Germinal center (tissue), 1 donor: ENCODE results near the gene COX6A1.
"Not testable (repeated sequence)": the region's sequence is repeated elsewhere in the genome, so short reads cannot be mapped to it uniquely, and the experiment has no call there.

ENCODE experiments used
- DNase-seq: peaks from one replicate; pipeline ENCODE4 v3.0.0; 2012; ENCODE audit warnings: mixed read lengths, low spot score

COX6A1 gene

DNA sequence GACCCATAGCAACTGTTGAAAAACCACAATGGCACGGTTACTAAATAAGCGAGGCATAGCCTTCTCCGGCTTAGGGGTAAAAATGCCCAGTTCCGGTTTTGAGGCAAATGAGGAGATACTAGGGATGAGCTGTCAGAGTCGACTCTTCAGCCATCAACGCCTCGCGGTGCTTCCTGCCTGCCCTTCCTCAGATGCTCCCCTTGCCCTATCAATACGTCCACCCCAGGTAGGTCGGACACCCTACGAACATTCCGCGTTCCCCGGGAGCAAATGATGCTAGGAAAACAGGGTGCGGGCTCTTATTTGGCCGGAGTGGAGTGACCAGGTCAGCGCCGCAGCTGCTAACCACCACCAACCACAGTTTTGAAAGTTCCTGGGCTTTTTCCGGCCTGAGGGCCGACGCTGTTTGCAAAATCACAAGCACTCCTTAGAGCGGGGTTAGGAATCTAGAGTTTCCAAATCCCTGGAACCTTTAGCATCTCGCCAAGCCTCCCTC is 30.5 kb downstream of the COX6A1 start:
- peak; percentile 32 for DNase-seq

DNA sequence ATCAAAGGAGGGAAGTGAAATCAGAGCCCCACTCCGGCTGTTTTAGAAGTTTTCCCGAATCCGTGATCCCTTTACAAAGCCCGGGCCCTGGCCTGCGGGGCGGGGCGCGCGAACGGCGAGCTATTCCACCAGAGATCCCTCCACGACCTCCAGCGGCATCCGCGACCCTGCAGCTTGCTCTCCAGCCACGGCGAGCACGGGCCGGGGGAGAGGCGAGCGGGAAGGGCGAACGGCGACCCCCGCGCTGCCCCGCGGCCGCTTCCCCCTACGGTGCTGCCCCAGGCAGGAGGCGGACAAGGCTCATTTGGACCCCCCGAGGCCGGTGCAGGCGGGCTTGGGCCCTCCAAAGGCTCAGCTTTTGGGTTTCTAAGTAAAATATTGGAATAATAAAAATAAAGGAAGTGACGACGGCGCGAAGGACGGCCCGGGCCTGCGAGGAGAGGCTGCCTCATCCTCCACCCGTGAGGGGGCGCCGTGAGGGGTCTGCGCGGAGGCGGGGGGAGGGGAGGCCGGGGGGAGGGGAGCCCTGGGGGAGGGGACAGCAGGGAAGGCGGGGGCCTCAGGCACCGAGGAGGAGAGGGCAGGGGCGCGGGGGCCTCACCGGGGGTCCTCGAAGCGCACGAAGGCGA is 31.0 kb downstream of the COX6A1 start:
- DNase-seq, result peak; percentile 74

DNA sequence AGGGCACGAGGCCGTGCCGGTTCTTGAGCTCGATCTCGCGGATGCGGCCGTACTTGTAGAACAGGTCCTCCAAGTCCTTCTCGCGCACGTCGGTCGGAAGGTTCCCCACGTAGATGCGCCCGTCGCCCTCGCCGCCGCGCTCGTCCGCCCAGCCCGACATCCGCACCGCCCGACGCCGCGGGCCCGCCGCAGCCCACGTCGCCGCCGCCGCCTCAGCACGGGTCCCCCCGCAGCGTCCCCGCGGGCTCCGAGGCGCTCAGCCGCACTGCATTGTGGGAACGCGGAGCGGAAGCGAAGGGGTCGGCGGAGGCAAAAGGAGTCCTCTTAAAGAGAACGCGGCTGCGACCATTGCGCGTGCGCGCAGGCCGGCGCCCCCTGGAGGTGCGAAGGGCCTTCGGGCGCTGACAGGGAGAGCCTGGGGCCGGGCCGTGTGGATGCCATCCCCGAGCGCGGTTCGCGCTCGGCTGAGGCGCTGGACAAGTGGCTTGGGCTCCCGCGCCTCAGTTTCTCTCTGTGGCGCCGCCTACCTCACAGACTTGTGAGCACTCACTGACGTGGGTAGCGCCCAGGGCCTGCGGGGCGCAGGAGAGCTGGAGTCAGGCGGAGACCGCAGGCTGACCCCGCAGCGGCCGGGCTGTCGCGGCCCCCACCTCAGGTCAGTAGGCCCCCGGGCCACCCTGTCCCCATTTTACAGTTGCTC is 31.7 kb downstream of the COX6A1 start, which contains the start of gene SRSF9:
TSS of gene SRSF9 (minus strand) at position 299 of the 700 bp plus-strand sequence. CDS start at position 160, 139 bp downstream.
- DNase-seq, result peak; percentile 99

DNA sequence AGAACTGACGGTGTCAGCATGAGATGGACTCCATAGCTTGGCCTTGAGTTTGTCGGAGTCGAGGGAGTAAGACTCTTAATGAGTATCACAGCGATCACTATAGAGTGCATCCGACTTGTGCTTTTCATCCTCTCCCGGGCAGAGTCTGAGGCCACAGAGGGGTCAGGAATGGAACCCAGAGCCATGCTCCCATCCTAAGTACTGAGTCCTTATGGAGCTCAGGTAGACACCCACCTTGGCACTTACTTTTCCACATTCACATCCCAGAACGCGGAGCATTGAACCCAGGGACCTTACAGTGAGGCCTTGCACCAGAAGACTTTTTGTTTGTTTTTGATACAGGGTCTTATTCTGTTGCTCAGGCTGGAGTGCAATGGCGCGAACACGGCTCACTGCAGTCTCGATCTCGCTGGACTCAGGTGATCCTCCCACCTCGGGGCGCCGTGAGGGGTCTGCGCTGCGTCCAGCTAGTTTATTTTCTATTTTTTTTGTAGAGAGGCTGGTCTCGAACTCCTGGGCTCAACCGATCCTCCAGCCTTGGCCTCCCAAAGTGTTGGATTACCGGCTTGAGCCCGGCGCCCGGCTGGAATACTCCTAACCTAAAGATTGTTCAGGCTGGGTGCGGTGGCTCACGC is 32.4 kb downstream of the COX6A1 start:
- peak; percentile 25 for DNase-seq

DNA sequence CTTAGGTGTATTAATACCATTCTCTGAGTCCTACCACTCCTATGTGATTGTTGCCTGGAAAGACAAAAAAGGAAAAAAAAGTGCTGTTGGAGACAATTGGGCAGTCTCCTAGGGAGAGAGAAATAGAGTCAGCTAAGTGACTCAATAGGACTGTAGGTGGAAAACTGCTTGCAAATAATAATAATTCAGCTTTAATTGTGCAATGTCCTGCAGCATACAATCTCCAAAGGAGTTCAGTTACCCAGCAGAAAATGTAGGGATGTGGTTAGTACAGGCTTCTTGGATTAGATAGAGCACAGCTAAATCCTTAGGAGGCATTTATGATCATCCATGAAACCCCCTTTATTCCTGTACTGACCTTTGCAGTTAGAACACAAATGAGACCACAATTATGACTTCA is 34.6 kb downstream of the COX6A1 start:
- DNase-seq, result no peak

DNA sequence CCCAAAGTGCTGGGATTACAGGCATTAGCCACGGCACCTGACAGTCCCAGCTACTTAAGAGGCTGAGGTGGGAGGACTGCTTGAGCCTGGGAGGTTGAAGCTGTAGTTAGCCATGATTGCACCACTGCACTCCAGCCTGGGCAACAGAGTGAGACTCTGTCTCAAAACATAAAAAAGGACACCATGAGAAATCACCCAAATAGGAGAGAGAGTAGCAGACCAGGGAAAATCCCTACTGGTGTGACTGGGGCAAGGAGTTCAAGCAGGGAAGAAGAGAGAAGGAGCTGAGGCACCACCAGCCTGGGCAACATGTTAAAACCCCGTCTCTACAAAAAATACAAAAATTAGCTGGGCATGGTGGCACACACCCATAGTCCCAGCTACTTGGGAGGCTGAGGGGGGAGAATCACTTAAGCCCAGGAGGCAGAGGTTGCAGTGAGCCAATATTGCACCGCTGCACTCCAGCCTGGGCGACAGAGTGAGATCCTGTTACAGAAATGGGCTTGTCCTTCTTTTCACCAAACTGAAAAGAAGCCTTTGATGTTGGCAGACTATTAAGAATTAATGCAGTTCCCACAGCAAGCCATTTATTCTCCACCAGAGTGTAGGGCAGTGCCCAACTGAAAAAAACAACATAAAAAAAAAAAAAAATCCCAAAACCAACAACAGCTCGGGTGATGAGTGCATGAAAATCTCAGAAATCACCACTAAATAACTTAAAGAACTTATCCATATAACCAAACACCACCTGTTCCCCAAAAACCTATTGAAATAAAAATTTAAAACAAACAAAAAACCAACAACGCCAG is 36.1 kb downstream of the COX6A1 start:
- DNase-seq, result no peak

DNA sequence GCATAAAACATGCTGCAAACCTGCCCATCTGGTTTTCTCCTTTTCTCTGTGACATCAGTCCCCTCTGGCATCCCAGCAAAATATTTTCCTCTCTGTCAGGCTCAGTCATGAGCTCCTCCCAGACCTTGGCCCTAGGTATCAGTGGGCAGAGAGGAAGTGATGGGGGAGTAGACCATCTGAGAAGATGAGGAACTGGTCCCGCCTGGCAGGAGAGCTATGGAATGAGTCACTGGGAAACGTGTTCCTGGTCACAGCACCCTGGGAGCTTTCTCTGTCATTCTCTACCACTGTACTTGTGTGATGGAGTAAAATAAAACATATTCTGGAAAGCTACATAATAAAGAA is 36.7 kb downstream of the COX6A1 start:
- DNase-seq, result no peak

DNA sequence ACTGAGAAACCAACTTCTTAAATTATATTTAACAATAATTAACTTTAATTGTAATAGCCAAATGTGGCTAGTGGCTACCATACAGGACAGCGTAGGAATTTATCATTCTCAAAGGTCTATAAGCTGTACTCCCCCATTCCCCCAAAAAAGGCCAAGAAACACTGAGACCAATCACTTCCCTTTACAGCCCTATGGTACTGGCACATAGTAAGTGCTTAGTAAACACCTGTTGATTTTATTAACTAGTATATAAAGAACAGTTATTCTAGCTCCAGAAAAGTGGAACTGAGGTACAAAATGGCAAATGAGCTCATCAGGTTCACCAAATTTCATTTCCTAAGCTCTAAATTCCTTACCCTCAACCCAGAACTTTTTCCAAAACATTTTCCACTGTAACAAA is 37.7 kb downstream of the COX6A1 start:
- DNase-seq, result no peak

DNA sequence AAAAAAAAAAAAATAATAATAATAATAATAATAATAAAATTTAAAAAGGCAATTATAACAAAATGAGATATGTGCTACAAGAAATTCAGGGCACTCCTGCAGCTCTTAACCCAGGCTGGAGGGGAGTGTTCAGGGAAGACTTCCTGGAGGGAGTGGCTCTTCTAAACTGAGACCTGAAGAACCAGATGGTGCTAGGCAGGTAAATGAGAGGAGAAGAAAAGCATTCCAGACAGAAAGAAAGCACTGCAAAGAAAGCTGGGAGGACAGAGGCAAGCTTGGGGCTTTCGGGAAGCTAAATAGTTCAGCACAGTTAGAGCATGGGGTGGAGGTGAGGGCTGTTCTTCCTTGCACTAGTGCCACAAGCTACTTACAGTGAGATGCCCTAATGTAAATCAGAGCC is 41.5 kb downstream of the COX6A1 start:
- no peak for DNase-seq

DNA sequence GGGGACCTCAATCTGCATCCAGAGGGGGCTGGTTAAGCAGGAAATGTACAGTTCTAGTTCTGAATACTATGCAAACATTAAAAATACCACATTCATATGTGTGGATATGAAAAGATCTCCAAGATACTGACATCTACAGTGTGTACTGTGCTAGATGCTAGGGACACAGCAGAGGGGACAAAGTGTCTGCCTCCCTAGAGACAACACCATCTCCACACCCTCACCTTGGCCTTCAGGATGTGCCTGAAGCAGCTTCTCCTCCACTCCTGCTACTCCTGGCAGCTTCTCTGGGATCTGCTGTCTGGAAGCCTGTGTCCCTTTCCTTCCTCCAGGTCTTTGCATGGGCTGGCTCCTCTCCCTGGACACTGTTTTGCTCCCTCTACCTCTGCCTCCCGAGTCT is 42.3 kb downstream of the COX6A1 start:
- DNase-seq, result no peak

DNA sequence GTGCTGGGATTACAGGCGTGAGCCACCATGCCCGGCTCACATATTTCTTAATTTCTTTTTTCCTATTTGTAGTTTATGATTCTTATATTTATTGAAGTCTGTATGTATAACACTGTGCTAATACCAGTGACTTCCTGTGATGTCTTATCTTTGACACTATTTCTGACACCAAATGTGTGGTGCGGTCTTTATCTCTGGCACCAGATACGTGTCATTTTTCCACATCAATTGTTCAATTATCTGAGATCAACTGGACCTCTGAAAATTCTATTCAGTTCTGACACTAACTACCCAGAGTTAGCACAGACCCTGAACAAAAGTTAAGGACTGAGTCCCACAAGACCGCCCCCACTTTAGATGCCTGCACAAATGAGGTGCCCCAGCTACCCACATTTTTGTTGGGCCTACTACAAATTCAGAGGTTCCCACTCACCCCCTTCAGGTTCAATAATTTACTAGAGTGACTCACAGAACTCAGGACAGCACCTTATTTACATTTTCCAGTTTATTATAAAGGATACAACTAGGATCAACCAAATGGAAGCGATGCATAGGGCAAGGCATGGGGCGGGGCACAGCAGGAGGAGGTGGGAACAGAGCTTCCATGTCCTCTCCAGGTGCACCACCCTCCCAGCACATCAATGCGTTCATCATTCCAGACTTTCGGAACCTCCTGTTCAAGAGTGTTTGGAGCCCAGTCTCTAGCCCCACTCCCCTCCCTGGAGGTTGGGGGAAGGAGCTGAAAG is 43.3 kb downstream of the COX6A1 start:
- DNase-seq, result no peak

DNA sequence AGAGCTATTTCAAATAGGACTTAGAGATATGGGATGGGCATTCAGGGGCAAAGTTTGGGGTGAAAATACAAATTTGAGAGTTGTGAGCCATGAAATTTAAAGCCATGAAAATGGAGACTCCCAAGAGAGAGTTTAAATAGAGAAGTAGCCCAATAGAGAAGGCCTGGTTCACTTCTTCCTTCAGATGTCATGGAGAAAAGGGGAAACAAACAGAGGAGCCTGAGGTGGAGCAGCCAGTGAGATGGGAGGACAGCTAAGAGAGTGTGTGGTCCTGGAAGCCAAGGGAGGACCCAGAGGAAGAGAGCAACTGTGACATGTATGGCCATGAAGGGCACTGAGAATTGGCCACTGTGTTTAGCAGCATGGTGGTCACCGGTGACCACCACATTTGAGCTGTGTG is 45.7 kb downstream of the COX6A1 start:
- no peak for DNase-seq

DNA sequence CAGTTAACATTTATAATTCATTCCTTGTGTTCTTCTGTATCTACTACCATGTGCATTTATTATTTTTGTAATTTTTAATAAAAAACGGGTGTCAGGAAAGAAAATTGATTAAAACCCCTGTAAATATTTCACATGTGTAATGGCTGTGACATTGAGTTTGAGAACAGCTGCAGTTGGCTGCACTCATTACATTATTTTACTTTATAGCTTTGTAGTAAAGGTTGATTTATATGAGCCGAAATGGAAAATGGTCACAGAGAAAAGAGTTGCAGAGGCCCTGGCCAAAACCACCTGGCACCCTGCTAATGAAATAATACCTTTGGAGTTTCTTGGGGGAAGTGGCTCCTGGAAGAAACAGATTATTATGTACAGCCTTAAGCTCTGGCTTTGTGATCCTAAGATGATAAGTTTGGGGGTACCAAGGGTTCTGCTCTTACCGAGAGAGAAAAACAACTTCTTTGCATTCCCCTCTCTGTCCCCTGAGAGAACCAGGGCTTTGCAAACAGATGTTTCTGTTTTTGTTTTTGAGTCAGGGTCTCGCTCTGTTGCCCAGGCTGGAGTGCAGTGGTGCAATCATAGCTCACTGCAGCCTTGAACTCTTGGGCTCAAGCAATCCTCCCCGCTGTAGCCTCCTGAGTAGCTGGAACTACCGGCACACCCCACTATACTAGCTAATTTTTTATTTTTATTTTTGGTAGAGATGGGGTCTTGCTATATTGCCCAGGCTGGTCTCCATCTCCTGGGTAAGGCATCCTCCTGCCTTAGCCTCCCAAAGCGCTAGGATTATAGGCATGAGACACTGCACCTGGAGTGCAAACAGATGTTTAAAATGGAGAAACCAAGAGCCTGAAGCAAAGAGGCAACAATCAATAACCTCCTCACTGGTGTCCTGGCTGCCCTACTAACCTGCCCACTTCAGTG is 48.3 kb downstream of the COX6A1 start:
- DNase-seq, result peak; percentile 49

DNA sequence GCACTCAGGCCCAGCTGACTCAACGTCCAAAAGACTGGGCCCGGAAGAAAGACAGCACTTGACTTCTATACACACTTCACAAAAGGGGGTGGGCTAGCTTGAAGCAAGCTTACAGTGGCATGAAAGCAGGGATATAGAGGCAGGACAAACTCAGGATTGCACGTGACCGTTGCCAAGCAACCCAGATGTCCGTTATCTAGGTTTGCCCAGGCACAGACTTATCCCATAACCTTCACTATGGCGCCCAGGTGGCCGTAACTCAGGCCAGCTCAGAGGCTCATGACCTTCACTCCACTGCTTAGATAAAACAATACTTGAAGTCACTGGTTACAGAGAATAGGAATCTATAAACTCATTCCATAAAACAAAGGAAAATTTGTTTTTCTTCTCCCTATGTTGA is 49.6 kb downstream of the COX6A1 start:
- not testable (repeated sequence) for DNase-seq

DNA sequence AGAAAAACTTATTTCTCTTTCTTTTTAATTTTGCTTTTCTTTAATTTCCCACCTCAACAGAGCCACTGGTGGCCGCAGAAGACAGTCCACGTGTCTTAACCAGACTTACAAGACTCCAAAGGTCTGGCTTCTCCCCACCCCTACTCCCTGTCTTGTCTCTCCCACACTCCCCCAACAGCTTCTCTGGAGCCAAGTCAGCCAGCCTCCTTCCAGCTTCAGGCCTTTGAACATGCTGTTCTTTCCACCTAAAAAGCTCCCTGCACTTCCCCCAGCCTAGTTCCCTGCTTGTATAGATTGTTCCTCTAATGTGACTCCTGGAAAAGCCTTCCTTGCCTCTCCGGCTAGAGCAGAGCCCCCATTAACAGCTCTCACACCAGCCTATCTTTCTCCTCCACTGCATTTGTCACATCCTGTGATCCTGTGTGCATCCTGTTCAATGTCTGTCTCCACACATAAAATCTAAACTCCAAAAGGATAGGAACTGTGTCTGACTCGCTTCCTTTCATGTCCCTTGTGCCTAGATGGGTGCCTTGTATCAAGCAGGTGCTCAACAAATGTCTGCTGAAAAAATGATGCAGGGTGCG is 50.2 kb downstream of the COX6A1 start:
- DNase-seq, result no peak

DNA sequence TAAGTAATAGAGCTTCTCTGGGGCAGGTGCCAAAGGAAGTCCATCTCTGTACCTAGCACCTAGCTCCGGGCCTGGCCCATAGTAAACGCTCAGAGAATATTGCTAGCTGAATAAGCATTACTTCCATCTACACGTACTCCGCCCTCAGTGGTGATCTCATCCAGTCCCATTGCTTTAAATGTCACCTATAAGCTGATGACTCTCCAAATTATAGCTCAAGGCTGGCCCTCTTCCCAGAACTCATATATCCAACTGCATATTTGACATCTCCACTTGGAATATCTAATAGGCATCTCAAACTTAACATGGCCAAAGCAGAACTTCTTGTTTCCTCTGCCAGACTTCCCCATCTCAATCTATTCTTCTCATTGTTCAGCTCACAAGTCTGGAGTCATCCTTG is 51.1 kb downstream of the COX6A1 start:
- no peak for DNase-seq

DNA sequence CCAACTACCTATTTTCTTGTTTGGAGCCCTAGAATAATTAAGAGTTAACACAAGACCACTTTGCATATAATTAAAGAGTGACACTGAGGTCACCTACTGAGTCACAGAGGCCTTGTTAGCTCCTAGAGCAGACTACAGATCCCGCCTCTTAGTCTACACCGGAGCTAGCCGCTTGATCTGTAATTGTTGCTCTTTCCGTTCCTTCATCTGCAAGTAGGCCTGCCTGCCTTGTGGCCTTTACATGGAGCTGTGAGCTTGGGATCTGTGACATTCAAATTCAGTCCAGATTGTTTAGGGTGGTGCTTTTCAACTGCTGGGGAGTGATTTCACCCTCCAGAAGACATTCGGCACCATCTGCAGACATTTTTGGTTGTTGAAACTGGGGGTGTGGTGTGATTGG is 52.4 kb downstream of the COX6A1 start:
- DNase-seq, result no peak
